ENCODE data around the gene CPNE7. TPM values are rescaled to one million over a fixed set of nuclear protein-coding genes. Genes with fewer than 3 reads are reported as not detected.

The CPNE7 gene
- polyA plus RNA-seq, 3 donors = 2.0 to 3.4 (median 3.0) TPM

- DNase-seq (ENCODE audit: low read depth in 3 of 3, low spot score in 2 of 3) = no peak
Observed at GRCh38 chr16:89548344-89549006, 27.1 kb upstream of the CPNE7 start.

- no peak for DNase-seq (ENCODE audit: low read depth in 3 of 3, low spot score in 2 of 3)
Observed at GRCh38 chr16:89549007-89549700, 26.4 kb upstream of the CPNE7 start.

- no peak for DNase-seq (ENCODE audit: low read depth in 3 of 3, low spot score in 2 of 3)
Observed at GRCh38 chr16:89550421-89551007, 25.0 kb upstream of the CPNE7 start.

GRCh38 chr16:89552329-89552728, 23.2 kb upstream of the CPNE7 start:
- no peak for DNase-seq (ENCODE audit: low read depth in 3 of 3, low spot score in 2 of 3)

GRCh38 chr16:89552913-89553312, 22.6 kb upstream of the CPNE7 start:
- no peak for DNase-seq (ENCODE audit: low read depth in 3 of 3, low spot score in 2 of 3)

GRCh38 chr16:89553733-89554132, 21.8 kb upstream of the CPNE7 start:
- DNase-seq (ENCODE audit: low read depth in 3 of 3, low spot score in 2 of 3) = no peak

GRCh38 chr16:89554343-89554742, 21.2 kb upstream of the CPNE7 start:
- DNase-seq (ENCODE audit: low read depth in 3 of 3, low spot score in 2 of 3) = no peak

GRCh38 chr16:89555265-89555664, 20.3 kb upstream of the CPNE7 start:
- no peak for DNase-seq (ENCODE audit: low read depth in 3 of 3, low spot score in 2 of 3)

- no peak for DNase-seq (ENCODE audit: low read depth in 3 of 3, low spot score in 2 of 3)
Observed at GRCh38 chr16:89555780-89556179, 19.8 kb upstream of the CPNE7 start.

GRCh38 chr16:89556750-89557689, 18.5 kb upstream of the CPNE7 start:
- no peak for DNase-seq (ENCODE audit: low read depth in 3 of 3, low spot score in 2 of 3)

- no peak for DNase-seq (ENCODE audit: low read depth in 3 of 3, low spot score in 2 of 3)
Observed at GRCh38 chr16:89557690-89558490, 17.7 kb upstream of the CPNE7 start.

- peak; percentile 78 to 90 (median 87) for DNase-seq (ENCODE audit: low read depth in 3 of 3, low spot score in 2 of 3)
Observed at GRCh38 chr16:89560378-89561141, 15.0 kb upstream of the CPNE7 start, which contains the start of gene RPL13. TSS of gene RPL13 (plus strand) at chr16:89560682. CDS start at chr16:89560960, 278 bp downstream.

- no peak for DNase-seq (ENCODE audit: low read depth in 3 of 3, low spot score in 2 of 3)
Observed at GRCh38 chr16:89561142-89561883, 14.2 kb upstream of the CPNE7 start.

GRCh38 chr16:89561884-89562599, 13.5 kb upstream of the CPNE7 start:
- DNase-seq (ENCODE audit: low read depth in 3 of 3, low spot score in 2 of 3) = no peak

GRCh38 chr16:89562939-89563338, 12.6 kb upstream of the CPNE7 start:
- no peak for DNase-seq (ENCODE audit: low read depth in 3 of 3, low spot score in 2 of 3)

- DNase-seq (ENCODE audit: low read depth in 3 of 3, low spot score in 2 of 3) = no peak
Observed at GRCh38 chr16:89563639-89564392, 11.7 kb upstream of the CPNE7 start.
